NCI-H146 treated with DMSO at 0.1 percent for 48 hours (cell line): ENCODE data around the gene GRAP2.

ENCODE experiments used
- DNase-seq: peaks from one replicate; lab custom pipeline; 2025; ENCODE audit not compliant: unreplicated experiment; lab: John Stamatoyannopoulos, UW

The GRAP2 gene

GRCh38 chr22:39923696-39924095 is 22.8 kb downstream of the GRAP2 start:
- DNase-seq = no peak

- DNase-seq = no peak
Measured at GRCh38 chr22:39924286-39924685, 23.4 kb downstream of the GRAP2 start.

GRCh38 chr22:39925273-39925672 is 24.4 kb downstream of the GRAP2 start:
- no peak for DNase-seq

- DNase-seq = no peak
Measured at GRCh38 chr22:39925909-39926679, 25.2 kb downstream of the GRAP2 start.

- no peak for DNase-seq
Measured at GRCh38 chr22:39926753-39927152, 25.9 kb downstream of the GRAP2 start.

GRCh38 chr22:39927544-39927943 is 26.7 kb downstream of the GRAP2 start:
- DNase-seq = no peak

GRCh38 chr22:39928536-39929520 is 27.9 kb downstream of the GRAP2 start:
- DNase-seq = no peak

GRCh38 chr22:39931251-39931650 is 30.4 kb downstream of the GRAP2 start:
- no peak for DNase-seq

- DNase-seq = no peak
Measured at GRCh38 chr22:39932166-39932565, 31.3 kb downstream of the GRAP2 start.

GRCh38 chr22:39932918-39933649 is 32.2 kb downstream of the GRAP2 start:
- no peak for DNase-seq

GRCh38 chr22:39933741-39934140 is 32.9 kb downstream of the GRAP2 start:
- DNase-seq = no peak

- no peak for DNase-seq
Measured at GRCh38 chr22:39935116-39935515, 34.2 kb downstream of the GRAP2 start.

- no peak for DNase-seq
Measured at GRCh38 chr22:39935612-39936011, 34.7 kb downstream of the GRAP2 start.

- no peak for DNase-seq
Measured at GRCh38 chr22:39936523-39937145, 35.8 kb downstream of the GRAP2 start.

GRCh38 chr22:39937906-39938305 is 37.0 kb downstream of the GRAP2 start:
- no peak for DNase-seq

- DNase-seq = no peak
Measured at GRCh38 chr22:39938509-39939111, 37.7 kb downstream of the GRAP2 start.

GRCh38 chr22:39939830-39940229 is 38.9 kb downstream of the GRAP2 start:
- DNase-seq = no peak

GRCh38 chr22:39940757-39941305 is 39.9 kb downstream of the GRAP2 start:
- no peak for DNase-seq

- DNase-seq = peak; percentile 68
Measured at GRCh38 chr22:39941601-39942000, 40.7 kb downstream of the GRAP2 start.
